ENCODE results near the gene JAML.
"Not testable (repeated sequence)": the region's sequence is repeated elsewhere in the genome, so short reads cannot be mapped to it uniquely, and the experiment has no call there.

Gene JAML

DNA sequence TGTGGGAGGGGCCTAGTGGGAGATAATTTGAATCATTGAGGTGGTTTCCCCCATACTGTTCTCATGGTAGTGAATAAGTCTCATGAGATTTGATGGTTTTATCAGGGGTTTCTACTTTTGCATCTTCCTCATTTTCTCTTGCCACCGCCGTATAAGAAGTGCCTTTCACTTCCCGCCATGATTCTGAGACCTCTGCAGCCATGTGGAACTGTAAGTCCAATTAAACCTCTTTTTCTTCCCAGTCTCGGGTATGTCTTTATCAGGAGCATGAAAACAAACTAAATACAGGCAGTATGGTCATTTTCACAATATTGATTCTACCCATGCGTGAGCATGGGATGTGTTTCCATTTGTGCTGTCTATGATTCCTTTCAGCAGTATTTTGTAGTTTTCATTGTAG is 32.0 kb downstream of the JAML start:
- DNase-seq, result not testable (repeated sequence)

DNA sequence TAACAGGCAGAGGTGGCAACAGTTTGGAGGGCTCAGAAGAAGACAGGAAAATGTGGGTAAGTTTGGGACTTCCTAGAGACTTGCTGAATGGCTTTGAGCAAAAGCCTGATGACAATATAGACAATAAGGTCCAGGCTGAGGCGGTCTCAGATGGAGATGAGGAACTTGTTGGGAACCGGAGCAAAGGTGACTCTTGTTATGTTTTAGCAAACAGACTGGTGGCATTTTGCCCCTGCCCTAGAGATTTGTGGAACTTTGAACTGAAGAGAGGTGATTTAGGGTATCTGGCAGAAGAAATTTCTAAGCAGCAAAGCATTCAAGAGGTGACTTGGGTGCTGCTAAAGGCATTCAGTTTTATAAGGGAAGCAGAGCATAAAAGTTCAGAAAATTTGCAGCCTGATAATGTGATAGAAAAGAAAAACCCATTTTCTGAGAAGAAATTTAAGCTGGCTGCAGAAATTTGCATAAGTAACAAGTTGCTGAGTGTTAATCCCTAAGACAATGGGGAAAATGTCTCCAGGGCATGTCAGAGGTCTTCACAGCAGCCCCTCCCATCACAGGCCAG is 33.8 kb downstream of the JAML start:
- DNase-seq, result not testable (repeated sequence)

DNA sequence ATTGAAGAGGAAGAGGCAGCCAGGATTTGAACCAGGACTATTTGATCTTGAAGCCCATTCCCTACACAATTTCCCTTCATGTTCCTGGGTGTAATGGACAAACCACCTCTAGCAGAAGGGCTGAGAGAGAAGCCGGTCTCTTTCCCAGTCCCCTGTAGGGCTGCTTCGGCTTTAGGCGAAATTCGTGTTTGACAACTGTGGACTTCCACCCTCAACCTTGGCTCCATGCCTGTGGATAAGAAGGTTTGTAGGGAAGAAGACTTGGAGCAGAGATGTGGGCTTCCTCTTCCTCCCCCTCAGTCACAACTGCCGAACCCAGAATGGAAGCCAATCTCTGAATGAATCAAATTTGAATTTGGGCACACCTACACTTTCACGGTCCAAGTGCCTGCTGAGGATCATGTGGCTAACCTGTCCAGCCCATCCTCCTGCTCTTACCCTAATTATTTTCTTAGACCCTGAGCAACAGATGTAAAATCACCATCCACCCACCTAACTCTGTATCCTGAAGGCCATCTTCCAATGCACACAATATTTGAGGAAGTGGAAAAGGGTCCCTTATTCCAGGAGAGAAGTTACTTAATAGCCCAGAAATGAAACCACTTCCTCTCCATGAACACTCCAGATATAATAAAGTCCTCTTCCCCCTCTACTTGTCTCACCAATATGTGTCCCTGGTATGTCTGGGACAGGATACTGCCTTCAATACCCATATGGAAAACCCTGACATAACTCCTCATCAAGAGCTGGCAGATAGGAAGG is 38.3 kb downstream of the JAML start:
- DNase-seq, result no peak

DNA sequence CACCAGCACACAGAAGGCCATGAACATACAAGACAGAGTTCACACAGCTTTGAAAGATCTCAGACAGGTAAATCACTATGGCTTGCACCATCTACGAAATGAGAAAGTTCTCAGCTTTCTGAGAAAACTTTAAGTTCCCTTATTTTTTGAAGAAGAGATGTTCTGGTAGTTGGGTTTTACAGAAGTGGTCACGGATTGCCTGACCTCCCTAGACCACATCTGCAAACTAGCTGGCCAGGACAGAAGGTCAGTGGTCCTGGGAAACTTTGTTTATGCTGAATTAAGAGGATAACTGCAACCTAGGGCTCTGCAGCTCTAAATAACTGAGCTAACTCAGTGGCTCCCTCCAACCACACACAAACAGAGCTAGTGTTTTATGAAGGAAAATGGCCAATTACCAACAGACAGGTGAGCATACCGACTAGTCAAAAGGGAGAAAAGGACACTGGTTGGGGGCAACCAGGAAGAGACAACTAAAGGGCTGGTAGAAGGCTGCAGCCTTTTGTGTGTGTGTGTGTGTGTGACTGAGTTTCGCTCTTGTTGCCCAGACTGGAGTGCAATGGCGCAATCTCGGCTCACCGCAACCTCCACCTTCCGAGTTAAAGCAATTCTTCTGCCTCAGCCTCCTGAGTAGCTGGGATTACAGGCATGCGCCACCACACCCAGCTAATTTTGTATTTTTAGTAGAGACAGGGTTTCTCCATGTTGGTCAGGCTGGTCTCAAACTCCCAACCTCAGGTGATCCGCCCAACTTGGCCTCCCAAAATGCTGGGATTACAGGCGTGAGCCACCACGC is 39.8 kb downstream of the JAML start:
- DNase-seq, result no peak

DNA sequence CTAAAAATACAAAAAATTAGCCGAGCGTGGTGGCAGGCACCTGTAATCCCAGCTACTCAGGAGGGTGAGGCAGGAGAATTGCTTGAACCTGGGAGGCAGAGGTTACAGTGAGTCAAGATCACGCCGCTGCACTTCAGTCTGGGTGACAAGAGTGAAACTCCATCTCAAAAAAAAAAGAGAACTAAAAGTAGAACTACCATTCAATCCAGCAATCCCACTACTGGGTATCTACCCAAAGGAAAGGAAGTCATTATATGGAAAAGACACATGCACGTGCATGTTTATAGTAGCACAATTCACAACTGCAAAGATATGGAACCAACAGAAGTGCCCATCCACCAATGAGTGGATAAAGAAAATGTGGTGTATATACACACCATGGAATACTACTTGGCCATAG is 41.1 kb downstream of the JAML start:
- DNase-seq, result not testable (repeated sequence)

DNA sequence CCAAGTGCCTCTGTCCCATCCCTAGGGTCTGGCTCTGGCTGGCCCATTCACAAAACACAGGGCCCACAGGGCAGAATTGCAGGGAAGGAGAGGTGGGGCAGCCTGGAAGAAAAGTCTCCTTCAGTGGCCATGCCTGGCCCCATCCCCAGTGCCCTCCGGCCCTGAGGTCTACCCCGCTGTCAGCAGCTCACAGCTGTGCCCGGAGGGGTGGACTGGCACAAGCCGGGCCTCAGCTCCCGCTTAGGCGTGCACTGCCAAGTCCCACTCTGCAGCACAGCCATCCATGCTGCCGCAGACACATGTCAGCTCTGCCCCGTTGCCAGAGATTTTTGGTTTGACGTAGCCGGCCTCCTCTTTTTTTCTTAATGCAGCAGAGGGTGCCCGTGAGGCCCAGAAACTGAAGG is 44.5 kb downstream of the JAML start:
- peak; percentile 14 for DNase-seq

DNA sequence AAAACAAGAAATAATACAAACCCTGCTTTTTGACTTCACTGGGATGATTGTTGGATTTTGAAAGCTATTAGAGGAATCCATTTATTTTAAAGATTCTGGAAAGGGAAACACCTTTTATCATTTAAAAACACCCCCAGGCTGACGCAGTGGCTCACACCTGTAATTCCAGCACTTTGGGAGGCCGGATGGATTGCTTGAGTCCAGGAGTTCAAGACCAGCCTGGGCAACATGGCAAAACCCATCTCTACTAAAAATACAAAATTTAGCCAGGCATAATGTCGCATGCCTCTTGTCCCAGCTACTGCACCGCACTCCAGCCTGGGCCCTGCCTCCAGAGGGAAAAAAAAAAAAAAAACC is 48.1 kb downstream of the JAML start:
- no peak for DNase-seq

DNA sequence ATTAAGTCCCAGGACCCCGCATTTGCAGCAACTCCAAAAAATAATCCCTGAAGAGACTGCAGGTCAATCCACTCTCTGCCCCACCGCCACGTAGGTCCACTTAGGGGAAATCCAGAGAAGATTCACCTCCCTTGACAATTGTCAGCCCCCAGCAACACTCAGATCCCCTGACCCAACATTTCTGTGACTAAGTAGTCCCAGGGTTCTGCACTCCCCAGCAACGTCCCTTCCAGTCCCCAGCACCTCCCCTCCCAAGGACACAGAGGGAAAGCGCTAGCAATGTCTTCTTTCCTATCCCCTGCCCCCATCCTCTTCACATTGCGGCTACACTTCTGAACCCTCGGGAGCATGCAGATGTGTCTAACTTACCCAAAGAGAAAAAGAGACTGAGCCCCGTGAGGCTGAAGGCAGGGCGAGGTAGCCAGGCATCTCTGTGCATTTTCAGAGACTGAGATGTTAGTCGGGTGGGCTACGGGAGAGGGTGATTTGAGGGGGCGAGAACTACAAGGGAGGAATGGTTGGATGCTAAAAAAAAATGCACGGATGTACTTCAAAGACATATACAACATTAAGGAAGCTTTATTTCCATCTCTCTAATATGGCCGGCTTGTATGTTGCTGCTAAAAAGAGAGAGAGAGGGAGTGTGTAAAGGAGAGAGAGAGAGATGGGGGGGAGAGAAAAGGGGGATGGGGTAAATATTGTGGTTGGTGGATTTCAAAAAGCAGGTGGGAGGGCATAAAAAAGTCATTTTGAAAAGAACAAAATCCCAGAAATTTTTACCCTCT is 48.6 kb downstream of the JAML start, which contains the start of gene SCN2B:
SCN2B (minus strand) TSS at position 647 of the 785 bp plus-strand sequence; CDS start at position 439, 208 bp downstream.
- DNase-seq, result no peak

DNA sequence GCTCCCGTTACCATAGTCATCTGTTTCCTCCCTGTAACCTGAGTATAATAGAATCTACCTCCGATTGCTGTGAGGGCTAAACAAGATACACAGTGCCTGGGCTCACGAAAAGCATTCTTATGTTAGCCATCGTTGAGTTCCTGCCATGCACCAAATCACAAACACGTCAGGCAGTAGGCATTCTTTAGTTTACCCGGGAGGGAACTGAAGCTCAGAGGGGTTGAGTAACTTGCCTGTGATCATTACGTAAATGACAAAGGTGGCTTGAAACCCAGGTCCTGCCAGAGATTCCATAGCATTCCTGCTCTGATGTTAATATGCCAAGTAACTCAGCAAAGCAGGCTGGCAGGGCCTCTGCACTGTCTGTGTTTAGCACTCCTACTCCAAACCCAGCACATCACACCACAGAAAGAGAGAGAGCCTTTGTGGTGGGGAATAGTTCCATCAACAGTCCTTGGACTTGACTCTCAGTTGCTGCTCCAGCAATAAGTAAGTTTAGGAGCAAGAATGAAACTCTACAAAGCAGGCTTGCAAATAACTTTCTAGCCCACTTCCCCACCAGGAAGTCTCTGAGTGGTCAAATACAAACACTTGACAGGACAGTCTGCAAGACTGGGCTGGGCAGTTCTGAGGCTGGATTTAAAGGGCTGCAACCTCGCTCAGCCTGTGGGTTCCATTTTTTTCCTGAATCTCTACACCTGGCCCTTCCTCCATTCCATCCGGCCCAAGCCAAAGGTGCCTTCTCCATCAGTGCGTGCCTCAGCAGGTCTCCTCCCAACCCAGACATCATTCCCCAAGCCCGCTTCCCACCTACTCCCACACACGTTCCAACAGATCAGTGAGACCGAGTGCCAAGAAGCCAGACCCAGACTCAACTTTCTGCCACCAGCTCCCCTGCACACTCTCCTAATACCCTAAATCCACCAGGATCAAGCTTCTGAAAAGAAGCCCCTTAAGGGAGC is 49.5 kb downstream of the JAML start:
- DNase-seq, result no peak

DNA sequence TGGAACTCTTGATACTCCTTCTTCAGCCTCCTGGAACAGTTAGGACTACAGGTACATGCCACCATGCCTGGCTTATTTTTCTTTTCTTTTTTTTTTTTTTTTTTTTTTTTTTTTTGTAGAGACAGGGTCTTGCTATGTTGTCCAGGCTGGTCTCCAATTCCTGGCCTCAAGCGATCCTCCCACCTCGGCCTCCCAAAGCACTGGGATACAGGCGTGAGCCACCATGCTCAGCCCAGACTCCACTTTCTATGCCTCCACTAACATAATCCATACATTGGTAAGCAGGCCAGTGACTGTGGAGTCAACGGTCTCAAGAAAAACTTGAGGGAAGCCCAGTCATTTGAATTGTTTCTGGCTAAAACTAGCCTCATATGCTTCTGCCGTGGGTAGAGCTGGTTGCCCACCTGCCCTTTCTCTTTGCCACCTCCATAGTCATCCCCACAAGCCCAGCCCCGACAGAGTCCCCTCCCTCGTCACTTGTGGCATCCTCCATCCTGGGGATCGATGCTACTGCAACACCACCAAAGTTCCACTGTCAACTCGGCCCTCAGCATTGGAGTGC is 50.7 kb downstream of the JAML start:
- DNase-seq, result no peak

DNA sequence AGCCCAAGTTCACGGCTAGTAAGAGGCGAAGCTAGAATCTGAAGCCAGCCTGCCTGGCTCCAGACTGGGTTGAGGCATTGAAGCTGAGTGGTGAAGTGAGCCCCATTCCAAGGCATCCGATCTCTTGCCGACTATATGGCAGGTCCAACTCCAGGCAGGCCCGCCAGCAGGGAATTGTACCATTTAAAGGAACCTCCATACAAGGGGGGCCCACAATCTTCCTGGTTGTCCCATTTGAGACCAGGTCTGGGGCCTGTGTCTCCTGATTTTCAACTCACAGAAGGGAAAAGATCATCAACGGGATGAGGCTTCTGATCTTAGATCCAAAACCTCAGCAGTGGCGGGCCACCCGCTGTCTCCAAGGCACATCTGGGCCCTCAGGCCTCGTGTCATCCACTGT is 52.5 kb downstream of the JAML start:
- no peak for DNase-seq

DNA sequence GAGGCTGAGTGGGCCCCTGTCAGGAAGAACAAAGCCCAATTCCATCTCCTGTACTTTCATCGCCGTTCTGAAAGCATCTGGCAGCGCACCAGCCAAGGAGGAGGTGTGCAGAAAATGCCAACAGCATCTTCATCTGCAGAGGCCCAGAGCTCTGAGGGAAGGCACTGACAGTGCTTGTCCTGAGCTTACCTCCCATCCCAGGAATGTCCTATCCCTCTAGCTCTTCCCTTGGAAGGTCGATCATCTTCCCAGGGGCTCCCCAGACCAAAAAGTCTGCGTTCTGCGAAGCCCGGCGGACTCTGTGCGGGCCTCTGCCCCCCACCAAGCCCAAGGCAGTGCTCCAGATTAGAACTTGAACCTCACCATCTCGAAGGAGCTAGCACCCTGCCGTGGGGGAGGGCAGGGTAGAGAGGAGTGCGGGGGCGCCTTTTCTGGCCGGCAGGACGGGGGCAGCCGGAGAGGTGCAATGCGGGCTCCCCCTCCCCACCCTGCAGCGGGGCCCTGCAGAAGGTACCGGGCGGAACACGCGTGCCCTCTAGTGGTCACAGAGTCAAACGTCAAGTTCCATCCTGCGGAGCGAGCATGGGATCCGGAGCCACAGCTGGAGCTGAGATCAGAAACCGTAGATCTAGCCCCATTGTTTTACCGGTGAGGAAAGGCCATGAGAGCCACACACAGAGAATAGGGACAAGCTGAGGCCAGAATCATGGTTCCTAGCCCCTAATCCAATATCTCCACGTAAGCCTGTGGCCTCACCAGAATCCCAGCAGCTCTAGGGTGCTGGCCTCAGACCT is 53.3 kb downstream of the JAML start:
- peak; percentile 74 for DNase-seq

DNA sequence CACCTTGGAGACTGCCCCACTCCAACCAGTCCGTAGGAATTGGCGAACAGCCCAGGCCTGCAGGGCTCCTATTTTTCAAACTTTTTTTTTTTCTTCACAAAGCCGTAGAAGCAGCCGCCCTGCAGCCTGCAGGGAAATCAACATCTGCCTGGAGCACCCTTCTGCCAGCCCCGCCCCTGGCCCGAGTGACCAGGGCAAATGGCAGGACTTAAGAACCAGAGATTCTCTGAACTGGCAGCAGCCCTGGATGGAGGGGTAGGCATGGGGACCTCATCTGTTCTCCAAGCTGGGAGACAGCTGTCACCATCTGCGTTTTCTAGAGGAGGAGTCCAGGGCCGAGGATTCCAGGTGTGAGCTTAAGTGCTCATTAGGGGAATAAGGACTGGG is 53.9 kb downstream of the JAML start:
- no peak for DNase-seq

DNA sequence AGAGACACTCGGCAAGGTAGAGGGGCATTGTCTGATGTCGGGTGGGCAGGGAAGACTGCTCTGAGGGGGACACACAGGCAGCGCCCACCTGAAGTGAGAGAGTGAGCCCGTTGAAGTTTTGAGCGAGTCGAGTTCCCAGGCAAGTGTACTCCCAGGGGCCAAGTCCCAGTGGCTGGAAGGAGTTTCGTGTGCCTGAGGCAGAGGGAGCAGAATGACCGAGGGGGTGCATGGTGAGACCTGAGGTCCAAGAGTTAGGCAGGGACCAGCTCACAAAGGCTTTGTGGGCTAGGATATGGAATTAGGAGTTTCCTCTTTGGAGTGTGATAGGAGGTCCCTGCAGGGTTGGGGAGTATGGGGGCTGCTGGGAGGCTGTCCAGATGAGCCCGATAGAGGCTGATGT is 54.6 kb downstream of the JAML start:
- DNase-seq, result no peak

DNA sequence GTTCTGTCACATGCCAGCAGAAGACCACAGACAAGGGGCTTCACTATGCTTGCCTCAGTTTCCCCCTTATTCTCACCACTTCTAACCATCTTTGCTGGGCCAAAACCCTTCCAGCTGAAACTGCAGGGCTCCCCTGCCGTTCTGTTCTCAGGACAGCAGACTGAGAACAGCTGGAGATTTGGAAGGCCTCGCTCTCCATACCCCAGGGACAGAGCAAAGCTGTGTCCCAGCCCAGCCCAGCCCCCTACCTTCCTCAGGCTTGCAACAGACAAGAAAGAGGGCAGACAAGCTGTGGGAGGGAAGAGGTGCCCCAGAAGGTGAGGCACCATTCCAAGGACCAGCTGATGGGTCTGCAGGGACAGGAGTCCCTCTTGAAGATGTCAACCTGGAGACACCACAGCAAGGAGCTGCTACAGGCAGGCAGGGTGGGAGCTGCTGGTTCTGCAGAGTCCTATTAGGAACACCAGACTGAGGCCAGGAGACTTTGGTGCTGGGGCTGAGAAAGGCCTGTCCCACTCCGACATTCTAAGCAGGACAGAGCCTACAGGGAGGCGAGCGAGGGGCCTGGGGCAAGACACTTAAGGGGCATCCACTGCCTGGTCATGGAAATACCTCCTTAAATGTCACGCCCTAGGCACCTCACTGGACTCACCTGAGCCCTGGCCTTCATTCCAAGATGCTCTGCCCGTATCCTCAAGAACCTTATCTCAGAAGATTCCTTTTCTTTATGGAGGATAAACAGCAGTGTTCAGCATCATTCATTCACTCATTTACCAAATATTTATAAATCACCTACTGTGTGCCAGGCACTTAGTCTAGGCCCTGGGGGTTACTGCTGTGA is 55.3 kb downstream of the JAML start:
- DNase-seq, result no peak

DNA sequence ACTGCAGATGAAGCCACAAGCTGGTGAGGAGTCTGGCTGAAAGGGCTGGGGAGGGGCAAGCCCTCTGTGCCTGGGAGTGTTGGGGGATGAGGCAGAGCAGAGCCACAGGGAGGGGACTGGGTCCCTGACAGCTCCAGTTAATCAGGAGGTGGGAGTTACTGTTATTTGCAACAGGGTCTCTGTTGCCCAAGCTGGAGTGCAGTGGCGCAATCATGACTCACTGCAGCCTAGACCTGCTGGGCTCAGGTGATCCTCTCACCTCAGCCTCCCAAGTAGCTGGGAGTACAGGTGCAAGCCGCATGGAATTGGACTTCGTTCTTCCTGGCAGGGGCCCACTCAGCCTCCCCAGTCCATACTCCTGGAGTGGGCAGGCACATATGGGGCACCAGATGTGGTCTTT is 56.1 kb downstream of the JAML start:
- DNase-seq, result no peak

DNA sequence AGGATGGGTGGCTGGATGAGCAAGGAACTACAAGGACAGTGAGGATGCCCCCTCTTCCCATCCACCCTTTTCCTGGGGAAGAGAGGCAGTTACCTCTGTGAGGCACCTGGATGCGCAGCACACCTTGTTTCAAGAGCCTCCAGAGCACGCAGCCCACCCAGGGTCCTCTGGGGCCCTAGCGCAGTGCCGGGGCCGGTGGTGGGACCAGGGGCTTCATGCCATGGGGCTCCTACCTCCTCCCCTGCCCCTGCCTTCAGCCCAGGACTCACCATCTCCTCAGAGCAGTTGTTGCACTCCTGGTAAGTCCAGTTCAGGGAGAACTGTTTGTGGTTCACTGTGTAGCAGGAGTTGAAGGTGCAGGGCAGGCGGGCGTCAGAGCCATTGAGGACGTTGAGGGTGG is 56.5 kb downstream of the JAML start:
- no peak for DNase-seq

DNA sequence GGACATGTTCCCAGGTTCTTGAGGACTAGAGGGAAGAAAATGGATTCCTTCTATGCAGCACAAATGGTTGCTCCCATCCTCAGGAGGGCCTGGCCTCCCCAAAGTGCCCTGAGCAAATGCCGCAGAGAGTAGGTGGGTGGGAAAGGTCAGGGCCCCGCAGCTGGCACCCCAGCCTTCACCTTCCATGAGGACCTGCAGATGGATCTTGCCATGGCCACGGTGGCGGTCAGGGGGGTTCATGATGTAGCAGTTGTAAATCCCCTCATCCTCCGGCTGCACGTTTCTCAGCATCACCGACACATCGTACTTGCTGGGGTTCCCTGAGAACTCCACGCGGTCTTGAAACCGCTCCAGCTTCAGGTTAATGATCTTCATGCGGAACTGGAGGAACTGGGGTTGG is 56.9 kb downstream of the JAML start:
- DNase-seq, result no peak

DNA sequence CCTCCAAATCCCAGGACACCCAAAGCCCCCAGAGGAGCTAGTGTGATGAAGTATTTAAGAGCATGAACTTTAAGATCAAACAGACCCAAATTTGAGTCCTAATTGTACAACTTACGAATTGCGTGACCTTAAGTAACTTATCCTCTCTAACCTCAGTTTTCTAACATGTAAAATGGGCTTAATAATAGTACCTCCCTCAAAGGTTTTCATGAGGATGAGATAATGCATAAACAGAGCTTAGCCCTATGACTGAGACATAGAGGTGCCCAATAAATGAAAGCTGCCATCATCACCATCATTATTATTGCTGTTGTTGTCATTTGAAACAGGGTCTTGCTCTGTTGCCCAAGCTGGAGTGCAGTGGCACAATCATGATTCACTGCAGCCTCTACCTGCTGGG is 57.6 kb downstream of the JAML start:
- no peak for DNase-seq

DNA sequence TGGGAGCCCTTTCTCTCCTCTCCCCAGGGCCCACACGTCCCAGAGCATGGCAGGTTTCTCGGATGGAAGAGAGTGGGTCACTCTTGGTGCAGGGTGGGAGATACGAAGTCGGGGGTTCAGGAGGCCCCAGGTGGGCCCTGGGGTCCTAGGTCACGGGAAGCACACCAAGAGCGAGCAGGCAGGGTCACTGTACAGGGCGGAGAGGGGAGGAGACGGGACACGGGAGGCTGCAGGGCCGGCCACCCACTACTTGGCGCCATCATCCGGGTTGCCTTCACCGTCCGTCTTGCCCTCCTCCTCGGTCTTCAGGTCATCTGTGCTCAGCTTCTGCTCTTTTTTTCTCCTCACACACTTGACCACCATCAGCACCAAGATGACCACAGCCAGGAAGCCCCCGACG is 58.2 kb downstream of the JAML start:
- DNase-seq, result no peak

All from stimulated activated CD4-positive, alpha-beta T cell treated with anti-CD3 and anti-CD28 coated beads, Interleukin-1b, Interleukin-23, amount 100 ng/mL, for 48 hours (primary cell).